Vagina (tissue), 2 donors: Measurements from ENCODE around the gene CD93.

Source experiments
- CTCF ChIP-seq, 3 experiments: fragments of 450-650 bp in 2 of 3; fragments of 200-600 bp in 1 of 3; sonication (generic) in 1 of 3; IDR thresholded peaks; one replicate each; pipeline ENCODE4 v1.5.1; 2017 to 2019; ENCODE audit warnings: antibody characterized with exemption in 3 of 3, mild to moderate bottlenecking in 2 of 3, moderate library complexity in 2 of 3
- POLR2A ChIP-seq, 2 donors: fragments of 450-650 bp; IDR thresholded peaks; one replicate each; pipeline ENCODE4 v1.6.1; 2017; ENCODE audit warnings: antibody characterized with exemption in 2 of 2, mild to moderate bottlenecking in 2 of 2, moderate library complexity in 2 of 2
- POLR2AphosphoS5 ChIP-seq, 2 donors: sonication (generic); formaldehyde crosslinking; IDR thresholded peaks; one replicate each; pipeline ENCODE4 v1.9.0; 2017; ENCODE audit warnings: antibody characterized with exemption in 2 of 2, mild to moderate bottlenecking in 2 of 2, low read depth in 1 of 2; ENCODE audit not compliant: insufficient read depth in 1 of 2

DNA sequence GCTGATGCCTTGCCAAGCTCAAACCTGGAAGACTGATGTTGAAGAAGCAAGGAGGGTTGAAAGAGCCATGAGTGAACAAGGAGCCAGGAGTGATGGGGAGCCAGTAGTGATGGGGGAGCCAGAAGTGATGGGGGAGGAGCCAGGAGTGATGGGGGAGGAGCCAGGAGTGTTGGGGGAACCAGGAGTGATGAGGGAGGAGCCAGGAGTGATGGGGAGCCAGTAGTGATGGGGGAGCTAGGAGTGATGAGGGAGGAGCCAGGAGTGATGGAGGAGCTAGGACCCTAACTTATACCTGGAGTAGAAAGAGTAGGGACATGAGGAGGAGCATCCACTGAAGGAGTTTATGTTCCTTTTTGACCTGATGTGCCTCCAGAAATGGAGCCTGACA lies 14.6 kb upstream of the CD93 start:
- TF ChIP-seq CTCF (IDR thresholded peaks at IDR 0.05) (no peak), POLR2A (IDR thresholded peaks at IDR 0.05) (no peak), POLR2AphosphoS5 (IDR thresholded peaks at IDR 0.05; ENCODE audit: insufficient read depth in 1 of 2, low read depth in 1 of 2) (no peak)
